HG03378 (cell line): ENCODE data around the gene PDCL2.
A peak's percentile ranks its signal among the peaks of the same experiment; 100 is the strongest.
"Not testable (repeated sequence)": the region's sequence is repeated elsewhere in the genome, so short reads cannot be mapped to it uniquely, and the experiment has no call there.

Experiments used
- ATAC-seq: cut with Tn5 transposase; IDR thresholded peaks from one replicate; pipeline ENCODE4 v1.9.1; 2021; ENCODE audit warnings: mild to moderate bottlenecking, moderate library complexity; ENCODE audit not compliant: unreplicated experiment

The PDCL2 gene

GRCh38 chr4:55598641-55599040, 6.6 kb upstream of the PDCL2 start:
- no peak for ATAC-seq

GRCh38 chr4:55588160-55588559, 3.9 kb downstream of the PDCL2 start:
- ATAC-seq: no peak

- ATAC-seq: not testable (repeated sequence)
Observed at GRCh38 chr4:55582773-55583172, 9.3 kb downstream of the PDCL2 start.

GRCh38 chr4:55578341-55579010, 13.6 kb downstream of the PDCL2 start:
- ATAC-seq: no peak

- ATAC-seq: no peak
Observed at GRCh38 chr4:55575513-55575912, 16.5 kb downstream of the PDCL2 start.

GRCh38 chr4:55574252-55574651, 17.8 kb downstream of the PDCL2 start:
- no peak for ATAC-seq

GRCh38 chr4:55571806-55572205, 20.2 kb downstream of the PDCL2 start:
- ATAC-seq: no peak

- peak; percentile 64 for ATAC-seq
Observed at GRCh38 chr4:55568905-55569504, 23.0 kb downstream of the PDCL2 start.

- peak; percentile 100 for ATAC-seq
Observed at GRCh38 chr4:55561889-55562288, 30.2 kb downstream of the PDCL2 start.

- no peak for ATAC-seq
Observed at GRCh38 chr4:55560096-55560495, 31.9 kb downstream of the PDCL2 start.

GRCh38 chr4:55554453-55555030, 37.5 kb downstream of the PDCL2 start:
- ATAC-seq: no peak

GRCh38 chr4:55553441-55554201, 38.4 kb downstream of the PDCL2 start:
- no peak for ATAC-seq

GRCh38 chr4:55551964-55552363, 40.1 kb downstream of the PDCL2 start:
- ATAC-seq: not testable (repeated sequence)

GRCh38 chr4:55549888-55550287, 42.2 kb downstream of the PDCL2 start:
- no peak for ATAC-seq

GRCh38 chr4:55547918-55548317, 44.1 kb downstream of the PDCL2 start:
- ATAC-seq: no peak

GRCh38 chr4:55547466-55547770, 44.6 kb downstream of the PDCL2 start:
- ATAC-seq: no peak

GRCh38 chr4:55546756-55547465, 45.1 kb downstream of the PDCL2 start, which contains the start of gene CLOCK:
TSS of gene CLOCK (minus strand) at chr4:55546909. CDS start at chr4:55482785, 64,124 bp downstream.
- ATAC-seq: peak; percentile 76

GRCh38 chr4:55546506-55546755, 45.6 kb downstream of the PDCL2 start:
- ATAC-seq: peak; percentile 44

- ATAC-seq: peak; percentile 34
Observed at GRCh38 chr4:55545641-55546505, 46.2 kb downstream of the PDCL2 start.

GRCh38 chr4:55545151-55545550, 46.9 kb downstream of the PDCL2 start:
- ATAC-seq: no peak
